ENCODE data around the gene IGSF22.
"Not testable (repeated sequence)": the region's sequence is repeated elsewhere in the genome, so short reads cannot be mapped to it uniquely, and the experiment has no call there.

IGSF22 gene

DNA sequence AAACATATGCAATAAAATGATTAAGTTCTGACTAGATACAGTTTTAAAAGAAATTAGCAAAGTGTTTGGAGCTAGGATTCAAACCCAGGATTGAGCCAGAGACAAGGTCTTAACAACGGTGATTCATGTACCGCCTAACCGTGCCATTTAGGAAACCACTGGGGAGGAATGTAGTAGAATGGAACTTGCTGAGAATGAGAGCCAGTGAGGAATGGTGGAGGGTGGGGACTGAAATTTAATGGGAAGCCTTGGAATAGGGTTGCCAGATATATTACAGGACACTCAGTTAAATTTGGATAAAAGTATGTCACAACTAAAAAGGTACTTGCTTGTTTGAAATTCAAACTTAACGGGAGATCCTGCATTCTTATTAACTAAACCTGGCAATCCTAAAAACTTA lies 57.9 kb downstream of the IGSF22 start:
- no peak for DNase-seq
- Histone ChIP-seq H3K4me1 (no peaks in the 10 kb centered on the region), H3K27me3 (peaks cover 0 to 4% of the 10 kb centered on the region in 2 donors), H3K36me3 (no peaks in the 10 kb centered on the region), H3K27ac (no peak overlapping the region), H3K9me3 (no peaks in the 10 kb centered on the region), H3K4me3 (no peak overlapping the region)
- intact Hi-C loops (cut with DNase I; ENCODE audit: low total_unique reads): no loop called here
- TF ChIP-seq, protein P1, sequence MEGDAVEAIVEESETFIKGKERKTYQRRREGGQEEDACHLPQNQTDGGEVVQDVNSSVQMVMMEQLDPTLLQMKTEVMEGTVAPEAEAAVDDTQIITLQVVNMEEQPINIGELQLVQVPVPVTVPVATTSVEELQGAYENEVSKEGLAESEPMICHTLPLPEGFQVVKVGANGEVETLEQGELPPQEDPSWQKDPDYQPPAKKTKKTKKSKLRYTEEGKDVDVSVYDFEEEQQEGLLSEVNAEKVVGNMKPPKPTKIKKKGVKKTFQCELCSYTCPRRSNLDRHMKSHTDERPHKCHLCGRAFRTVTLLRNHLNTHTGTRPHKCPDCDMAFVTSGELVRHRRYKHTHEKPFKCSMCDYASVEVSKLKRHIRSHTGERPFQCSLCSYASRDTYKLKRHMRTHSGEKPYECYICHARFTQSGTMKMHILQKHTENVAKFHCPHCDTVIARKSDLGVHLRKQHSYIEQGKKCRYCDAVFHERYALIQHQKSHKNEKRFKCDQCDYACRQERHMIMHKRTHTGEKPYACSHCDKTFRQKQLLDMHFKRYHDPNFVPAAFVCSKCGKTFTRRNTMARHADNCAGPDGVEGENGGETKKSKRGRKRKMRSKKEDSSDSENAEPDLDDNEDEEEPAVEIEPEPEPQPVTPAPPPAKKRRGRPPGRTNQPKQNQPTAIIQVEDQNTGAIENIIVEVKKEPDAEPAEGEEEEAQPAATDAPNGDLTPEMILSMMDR (IDR thresholded peaks at IDR 0.05): no peak

DNA sequence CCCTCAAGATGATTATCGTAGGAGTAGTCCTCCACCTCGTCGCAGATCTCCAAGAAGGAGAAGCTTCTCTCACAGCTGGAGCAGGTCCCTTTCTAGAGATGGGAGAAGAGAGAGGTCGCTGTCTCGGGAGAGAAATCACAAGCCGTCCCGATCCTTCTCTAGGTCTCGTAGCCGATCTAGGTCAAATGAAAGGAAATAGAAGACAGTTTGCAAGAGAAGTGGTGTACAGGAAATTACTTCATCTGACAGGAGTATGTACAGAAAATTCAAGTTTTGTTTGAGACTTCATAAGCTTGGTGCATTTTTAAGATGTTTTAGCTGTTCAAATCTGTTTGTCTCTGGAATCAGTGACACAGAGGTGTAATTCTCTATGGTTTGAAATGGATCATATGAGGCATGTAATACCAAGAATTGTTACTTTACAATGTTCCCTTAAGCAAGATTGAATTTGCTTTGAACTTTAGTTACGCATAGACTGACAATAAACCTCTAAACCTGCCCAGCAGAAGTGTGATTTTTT lies 60.6 kb downstream of the IGSF22 start:
- intact Hi-C loops (cut with DNase I; ENCODE audit: low total_unique reads); H3K27me3 ChIP-seq; H3K4me3 ChIP-seq; H3K4me1 ChIP-seq; H3K36me3 ChIP-seq; H3K27ac ChIP-seq; DNase-seq; H3K9me3 ChIP-seq: not testable (repeated sequence)

DNA sequence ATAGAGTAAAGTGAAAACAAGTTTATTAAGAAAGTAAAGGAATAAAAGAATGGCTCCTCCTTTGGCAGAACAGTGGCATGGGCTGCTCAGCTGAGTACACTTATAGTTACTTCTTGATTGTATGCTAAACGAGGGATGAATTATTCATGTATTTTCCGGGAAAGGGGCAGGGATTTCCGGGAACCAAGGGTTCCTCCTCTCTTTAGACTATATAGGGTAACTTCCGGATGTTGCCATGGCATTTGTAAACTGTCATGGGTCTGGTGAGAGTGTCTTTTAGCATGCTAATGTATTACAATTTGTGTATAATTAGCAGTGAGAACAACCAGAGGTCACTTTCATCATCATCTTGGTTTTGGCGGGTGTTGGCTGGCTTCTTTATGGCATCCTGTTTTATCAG lies 68.3 kb downstream of the IGSF22 start:
- DNase-seq: no peak
- Histone ChIP-seq H3K27ac (no peak overlapping the region), H3K27me3 (peaks cover 0 to 21% of the 10 kb centered on the region in 2 donors), H3K36me3 (no peaks in the 10 kb centered on the region), H3K9me3 (no peaks in the 10 kb centered on the region), H3K4me1 (no peaks in the 10 kb centered on the region), H3K4me3 (no peak overlapping the region)
- TF ChIP-seq, protein P1 (IDR thresholded peaks at IDR 0.05): no peak
- intact Hi-C loops (cut with DNase I; ENCODE audit: low total_unique reads): no loop called here
